A673 (cell line): ENCODE data around the gene PXN.

Experiments
- EZH2 ChIP-seq: fragments of 200-600 bp; sonication (generic); IDR thresholded peaks from 2 replicates; pipeline ENCODE4 v1.6.1; 2017; ENCODE audit warnings: borderline replicate concordance, low read depth, mild to moderate bottlenecking, mixed read lengths, antibody characterized with exemption, low read length; ENCODE audit not compliant: poor library complexity, severe bottlenecking
- TF ChIP-seq, protein P1 (sequence below): fragments of 300-800, 200-600 bp; sonication (generic); conservative IDR thresholded peaks from 2 replicates; pipeline ENCODE4 v1.5.1; 2017; ENCODE audit warnings: low read depth, mild to moderate bottlenecking, antibody characterized with exemption, low read length, moderate library complexity, mixed read lengths

DNA sequence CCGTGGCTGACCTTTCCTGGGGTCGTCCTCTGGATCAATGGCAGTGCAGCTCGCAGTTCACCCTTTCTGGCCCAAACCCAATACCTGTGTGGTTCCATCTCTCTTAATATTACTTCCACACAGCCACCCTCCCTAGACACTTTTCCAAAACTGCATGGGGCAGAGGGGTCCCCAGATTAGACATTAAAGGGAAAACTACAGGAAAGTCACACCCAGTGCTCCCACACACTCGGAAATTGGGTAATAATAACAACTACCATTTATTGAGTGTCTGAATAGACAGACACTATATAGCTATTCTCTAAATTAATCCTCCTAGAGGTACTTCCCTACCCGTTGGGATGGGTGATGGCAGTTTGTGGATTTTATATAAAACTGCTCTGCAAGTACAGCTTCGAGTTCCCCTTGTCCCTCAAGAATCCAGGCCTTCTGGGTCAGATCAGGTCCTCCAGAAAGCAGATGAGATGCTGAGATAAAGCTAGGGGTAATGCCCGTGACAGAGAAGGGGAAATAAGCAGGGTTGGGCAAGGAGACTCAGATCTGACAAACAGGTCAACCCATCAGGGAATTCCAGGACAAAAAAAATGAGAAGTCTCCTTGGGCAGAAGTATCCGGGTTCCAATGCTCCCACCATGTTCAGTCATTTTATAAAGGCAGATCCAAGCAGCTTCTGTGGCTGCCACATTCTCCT lies 795 bp upstream of the PXN start:
- TF ChIP-seq, protein P1, sequence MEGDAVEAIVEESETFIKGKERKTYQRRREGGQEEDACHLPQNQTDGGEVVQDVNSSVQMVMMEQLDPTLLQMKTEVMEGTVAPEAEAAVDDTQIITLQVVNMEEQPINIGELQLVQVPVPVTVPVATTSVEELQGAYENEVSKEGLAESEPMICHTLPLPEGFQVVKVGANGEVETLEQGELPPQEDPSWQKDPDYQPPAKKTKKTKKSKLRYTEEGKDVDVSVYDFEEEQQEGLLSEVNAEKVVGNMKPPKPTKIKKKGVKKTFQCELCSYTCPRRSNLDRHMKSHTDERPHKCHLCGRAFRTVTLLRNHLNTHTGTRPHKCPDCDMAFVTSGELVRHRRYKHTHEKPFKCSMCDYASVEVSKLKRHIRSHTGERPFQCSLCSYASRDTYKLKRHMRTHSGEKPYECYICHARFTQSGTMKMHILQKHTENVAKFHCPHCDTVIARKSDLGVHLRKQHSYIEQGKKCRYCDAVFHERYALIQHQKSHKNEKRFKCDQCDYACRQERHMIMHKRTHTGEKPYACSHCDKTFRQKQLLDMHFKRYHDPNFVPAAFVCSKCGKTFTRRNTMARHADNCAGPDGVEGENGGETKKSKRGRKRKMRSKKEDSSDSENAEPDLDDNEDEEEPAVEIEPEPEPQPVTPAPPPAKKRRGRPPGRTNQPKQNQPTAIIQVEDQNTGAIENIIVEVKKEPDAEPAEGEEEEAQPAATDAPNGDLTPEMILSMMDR: no peak
- no peak for TF ChIP-seq EZH2
